ENCODE measurements around the gene MYH6. TPM values are rescaled to one million over a fixed set of nuclear protein-coding genes. Genes with fewer than 3 reads are reported as not detected.
"Not testable (repeated sequence)": the region's sequence is repeated elsewhere in the genome, so short reads cannot be mapped to it uniquely, and the experiment has no call there.

The MYH6 gene
- total RNA-seq, 1 experiment from 2014 or later = not detected

- DNase-seq (ENCODE audit: low spot score) = no peak
These were observed 28.5 kb upstream of the MYH6 start for GRCh38 chr14:23436327-23437132.

DNA sequence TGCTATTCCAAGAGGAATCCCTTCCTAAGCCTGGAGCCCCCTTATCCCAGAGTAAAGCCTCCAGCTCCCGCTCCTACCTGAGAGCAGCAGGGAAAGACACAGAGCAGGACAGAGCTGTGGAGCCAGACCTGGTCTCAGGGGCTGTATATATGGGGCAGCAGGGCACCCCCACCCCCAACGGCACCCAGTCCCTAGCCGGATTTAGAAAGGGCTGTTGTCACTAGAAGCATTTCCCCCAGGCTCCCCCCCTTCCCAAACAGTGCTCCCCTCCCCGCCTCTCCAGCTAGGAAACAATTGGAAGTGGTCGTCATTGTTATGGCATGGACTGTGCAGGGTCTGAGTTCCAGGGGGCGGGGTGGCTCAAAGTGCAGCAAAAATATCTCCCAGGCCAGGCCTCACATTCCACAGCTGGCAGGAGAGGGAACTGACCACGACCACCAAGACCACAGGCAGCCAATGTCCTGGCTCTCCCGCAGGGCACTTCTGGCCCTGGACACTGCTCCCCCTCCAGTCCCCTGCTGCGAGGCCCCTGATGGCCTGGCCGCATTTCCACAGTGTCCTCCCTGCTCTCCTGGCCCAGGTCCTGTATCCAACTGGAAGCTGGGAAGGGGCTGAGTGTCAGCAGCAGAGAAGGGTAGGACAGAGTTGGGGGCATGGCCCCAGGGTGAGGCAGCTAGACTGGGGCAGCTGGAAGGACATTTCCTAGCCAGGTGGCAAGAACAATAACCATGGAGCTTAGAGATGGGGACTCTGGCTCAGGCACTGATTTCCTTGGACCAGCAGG lies 27.7 kb upstream of the MYH6 start, which contains the start of gene MYH7:
MYH7 (minus strand) TSS at position 118 of the 784 bp plus-strand sequence. CDS start 1,928 bp downstream, outside the sequence.
- no peak for DNase-seq (ENCODE audit: low spot score)

GRCh38 chr14:23434488-23435222 lies 26.6 kb upstream of the MYH6 start:
- DNase-seq (ENCODE audit: low spot score) = no peak

GRCh38 chr14:23433457-23433856 lies 25.4 kb upstream of the MYH6 start:
- no peak for DNase-seq (ENCODE audit: low spot score)

DNA sequence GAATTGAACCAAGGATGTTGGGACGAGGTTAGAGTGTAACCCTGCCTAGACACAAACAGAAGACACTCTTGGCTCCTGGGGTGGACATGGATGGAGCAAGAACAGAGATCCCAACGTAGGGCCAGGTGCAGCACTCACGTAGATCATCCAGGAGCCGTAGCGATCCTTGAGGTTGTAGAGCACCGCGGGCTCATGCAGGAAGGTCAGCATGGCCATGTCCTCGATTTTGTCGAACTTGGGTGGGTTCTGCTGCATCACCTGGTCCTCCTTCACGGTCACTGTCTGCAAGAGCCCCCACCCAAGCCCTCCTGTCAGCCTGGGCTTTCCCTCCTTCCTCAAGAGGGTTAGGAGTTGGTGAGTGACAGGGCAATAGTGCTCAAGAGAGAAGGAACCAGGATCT lies 24.9 kb upstream of the MYH6 start:
- DNase-seq (ENCODE audit: low spot score) = no peak

DNA sequence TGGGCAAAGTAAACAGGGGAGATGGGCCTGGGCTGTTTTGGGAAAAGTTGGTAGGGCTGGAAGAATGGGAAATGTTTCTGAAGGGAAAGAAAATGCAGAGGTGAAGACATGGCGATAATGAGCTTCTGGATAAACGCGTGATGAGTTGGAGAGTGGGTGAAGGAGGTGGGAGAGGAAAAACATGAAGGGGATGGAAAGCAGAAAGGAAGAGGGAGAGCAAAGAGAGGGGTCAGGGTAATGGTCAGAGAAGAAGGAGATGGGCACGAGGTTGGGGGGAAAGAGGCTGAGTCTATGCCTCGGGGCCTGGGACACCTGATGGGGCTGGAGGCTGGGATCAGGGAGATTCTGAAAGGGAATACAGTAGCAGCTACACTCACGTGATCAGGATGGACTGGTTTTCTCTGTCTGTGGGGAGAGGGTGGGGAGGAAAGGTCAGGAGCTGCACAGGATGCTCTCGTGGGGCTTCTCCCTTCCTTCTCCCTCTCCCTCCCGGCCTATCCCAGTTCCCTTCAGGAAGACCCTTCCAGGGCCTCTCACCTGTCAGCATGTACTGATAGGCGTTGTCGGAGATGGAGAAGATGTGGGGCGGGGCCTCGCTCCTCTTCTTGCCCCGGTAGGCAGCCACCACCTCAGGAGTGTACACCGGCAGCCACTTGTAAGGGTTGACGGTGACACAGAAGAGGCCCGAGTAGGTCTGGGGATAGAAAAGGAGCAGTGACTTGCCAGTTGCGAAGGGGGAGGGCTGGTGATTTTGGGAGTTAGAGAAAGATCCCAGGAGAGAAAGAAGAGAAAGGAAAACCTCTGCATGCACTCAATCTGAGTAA lies 24.2 kb upstream of the MYH6 start:
- DNase-seq (ENCODE audit: low spot score) = no peak

GRCh38 chr14:23431486-23431885 lies 23.4 kb upstream of the MYH6 start:
- no peak for DNase-seq (ENCODE audit: low spot score)

GRCh38 chr14:23430723-23431085 lies 22.6 kb upstream of the MYH6 start:
- no peak for DNase-seq (ENCODE audit: low spot score)

GRCh38 chr14:23430016-23430722 lies 22.1 kb upstream of the MYH6 start:
- DNase-seq (ENCODE audit: low spot score) = no peak

GRCh38 chr14:23428686-23429495 lies 20.8 kb upstream of the MYH6 start:
- no peak for DNase-seq (ENCODE audit: low spot score)

DNA sequence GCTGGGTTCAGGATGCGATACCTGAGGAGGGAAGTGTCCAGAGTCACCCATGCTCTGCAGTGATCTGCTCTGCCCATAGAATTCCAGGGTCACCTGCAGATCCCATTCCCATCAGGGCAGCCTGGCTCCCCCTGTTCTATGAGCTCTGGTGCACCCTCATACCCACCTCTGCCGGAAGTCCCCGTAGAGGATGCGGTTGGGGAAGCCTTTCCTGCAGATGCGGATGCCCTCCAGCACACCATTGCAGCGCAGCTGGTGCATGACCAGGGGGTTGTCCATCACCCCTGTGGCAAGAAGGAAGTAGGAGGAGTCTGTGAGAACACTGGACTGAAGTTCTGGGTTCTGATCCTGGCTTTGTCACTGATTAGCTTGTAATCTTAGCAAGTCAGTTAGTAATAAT lies 17.7 kb upstream of the MYH6 start:
- DNase-seq (ENCODE audit: low spot score) = not testable (repeated sequence)

GRCh38 chr14:23425169-23425568 lies 17.1 kb upstream of the MYH6 start:
- DNase-seq (ENCODE audit: low spot score) = no peak

DNA sequence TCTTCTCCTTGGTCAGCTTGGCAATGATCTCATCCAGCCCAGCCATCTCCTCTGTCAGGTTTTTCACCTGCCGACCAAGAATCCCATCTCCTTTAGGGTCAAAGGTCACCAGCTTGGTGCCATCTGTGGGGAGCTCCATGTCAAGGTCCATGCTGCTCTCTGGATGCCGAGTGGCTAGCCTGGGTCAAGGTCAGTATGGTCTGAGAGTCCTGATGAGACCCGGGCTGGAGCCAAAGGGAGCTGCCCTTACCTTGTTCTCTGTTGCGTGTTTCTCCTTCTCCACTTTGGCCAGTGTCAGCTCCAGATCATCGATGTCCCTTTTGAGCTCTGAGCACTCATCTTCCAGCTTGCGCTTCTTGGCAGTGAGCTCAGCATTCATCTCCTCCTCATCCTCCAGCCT lies 15.6 kb upstream of the MYH6 start:
- DNase-seq (ENCODE audit: low spot score) = no peak

DNA sequence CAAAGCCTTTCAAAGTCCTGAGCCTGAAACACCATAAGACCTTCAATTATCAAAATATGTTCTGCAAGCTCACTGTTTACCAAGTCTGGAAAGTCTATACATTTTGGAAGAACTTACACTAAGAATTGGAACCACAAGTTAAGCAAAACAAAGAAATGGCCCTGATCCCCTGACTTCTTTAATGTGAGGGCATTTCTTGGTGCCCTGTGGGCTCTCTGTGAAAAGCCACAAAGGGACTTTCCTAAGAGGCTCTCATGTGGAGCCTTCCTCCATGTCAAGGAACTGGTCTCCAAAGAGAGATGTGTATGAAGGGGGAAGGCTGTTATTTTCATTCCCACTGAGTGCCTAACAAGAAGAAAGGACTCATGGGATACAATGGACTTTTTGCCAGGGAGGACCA lies 13.5 kb upstream of the MYH6 start:
- DNase-seq (ENCODE audit: low spot score) = no peak

DNA sequence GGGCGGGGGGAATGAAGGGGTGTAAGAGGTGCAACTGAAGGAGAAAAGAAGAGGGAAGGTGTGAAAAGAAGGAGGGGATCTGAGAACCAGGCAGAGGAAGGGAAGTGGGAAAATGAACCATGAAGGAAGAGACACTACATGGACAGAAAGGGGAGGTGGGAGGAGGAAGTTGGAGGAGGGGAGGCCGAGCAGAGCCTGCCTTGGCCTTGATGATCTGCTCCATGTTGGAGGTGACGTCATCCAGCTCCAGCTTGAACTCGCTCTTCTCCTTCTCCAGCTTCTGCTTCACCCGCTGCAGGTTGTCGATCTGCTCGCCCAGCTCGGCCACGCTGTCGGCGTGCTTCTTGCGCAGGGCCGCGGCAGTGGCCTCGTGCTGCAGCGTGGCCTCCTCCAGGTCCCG lies 11.6 kb upstream of the MYH6 start:
- not testable (repeated sequence) for DNase-seq (ENCODE audit: low spot score)

- no peak for DNase-seq (ENCODE audit: low spot score)
These were observed 9.9 kb upstream of the MYH6 start for GRCh38 chr14:23418021-23418420.

DNA sequence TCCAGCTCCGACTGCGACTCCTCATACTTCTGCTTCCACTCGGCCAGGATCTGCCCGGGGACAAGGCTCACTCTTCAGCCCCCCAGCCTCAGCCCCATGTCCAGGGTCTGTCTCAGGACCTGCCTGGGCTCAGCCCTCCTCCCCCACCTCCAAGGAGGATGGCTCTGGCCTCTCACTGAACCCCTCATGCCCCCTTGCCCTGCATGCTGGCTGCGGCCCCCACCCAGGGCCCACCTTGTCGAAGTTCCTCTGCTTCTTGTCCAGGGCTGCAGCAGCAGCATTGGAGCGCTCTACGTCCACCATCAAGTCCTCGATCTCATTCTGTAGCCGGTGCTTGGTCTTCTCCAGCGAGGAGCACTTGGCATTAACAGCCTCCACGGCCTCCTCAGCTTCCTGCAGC lies 9.2 kb upstream of the MYH6 start:
- DNase-seq (ENCODE audit: low spot score) = not testable (repeated sequence)

GRCh38 chr14:23416801-23417200 lies 8.7 kb upstream of the MYH6 start:
- DNase-seq (ENCODE audit: low spot score) = no peak

DNA sequence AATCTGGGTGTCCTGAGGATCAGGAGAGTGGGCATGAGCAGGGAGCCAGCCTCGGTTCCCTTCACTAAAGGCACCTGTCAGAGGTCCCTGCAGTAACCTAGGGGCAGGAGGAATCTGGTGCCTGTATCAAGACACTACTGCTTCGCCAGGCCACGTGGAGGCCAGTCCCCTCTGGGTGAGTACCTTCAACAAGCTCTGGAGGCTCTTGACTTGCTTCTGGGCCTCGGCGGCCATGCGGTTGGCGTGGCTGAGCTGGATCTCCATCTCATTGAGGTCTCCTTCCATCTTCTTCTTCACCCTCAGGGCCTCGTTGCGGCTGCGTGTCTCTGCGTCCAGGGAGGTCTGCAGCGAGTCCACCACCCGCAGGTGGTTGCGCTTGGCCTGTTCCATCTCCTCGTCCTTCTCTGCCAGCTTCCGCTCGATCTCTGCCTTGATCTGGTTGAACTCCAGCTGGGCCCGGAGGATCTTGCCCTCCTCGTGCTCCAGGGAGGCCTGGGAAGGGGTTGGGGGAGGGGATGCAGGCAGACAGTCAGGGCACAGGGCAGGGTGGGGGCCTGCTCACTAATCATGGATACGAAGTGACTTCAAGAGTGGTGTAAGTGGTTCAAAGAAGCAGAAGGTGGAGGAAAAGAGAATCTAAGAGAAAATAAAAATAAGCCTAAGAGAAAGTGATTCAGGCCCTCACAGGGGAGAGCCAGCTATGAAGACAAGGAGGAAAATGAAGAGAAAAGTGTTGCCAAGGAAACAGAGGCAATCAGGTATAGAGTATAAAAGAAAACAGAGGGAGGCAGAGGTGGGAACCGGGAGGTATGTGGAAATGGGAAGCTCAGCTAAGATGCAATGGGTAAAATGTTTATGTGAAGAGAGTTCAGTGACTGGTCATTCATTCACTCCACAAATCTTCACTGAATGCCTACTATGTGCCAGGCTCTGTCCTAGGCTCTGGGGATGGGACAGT lies 8.0 kb upstream of the MYH6 start:
- no peak for DNase-seq (ENCODE audit: low spot score)

Data from HT-29 (cell line).